K562 (cell line): ENCODE results near the gene CRELD2. TPM values are rescaled to one million over a fixed set of nuclear protein-coding genes. Genes with fewer than 3 reads are reported as not detected.

Experiments used
- CREM ChIP-seq: IDR thresholded peaks from 2 replicates; pipeline ENCODE4 v1.6.1; 2014; ENCODE audit warnings: antibody characterized with exemption, low read depth
- EGR1 ChIP-seq: fragments of 450-650 bp; conservative IDR thresholded peaks from 2 replicates; pipeline ENCODE4 v1.6.1; 2017; ENCODE audit warnings: mild to moderate bottlenecking
- HDAC3 ChIP-seq: fragments of 450-650 bp; IDR thresholded peaks from 2 replicates; pipeline ENCODE4 v1.6.1; 2018; ENCODE audit warnings: borderline replicate concordance, mild to moderate bottlenecking, moderate library complexity; ENCODE audit not compliant: partially characterized antibody
- HSF4 ChIP-seq: fragments of 250-450 bp; sonication (Bioruptor Pico); IDR thresholded peaks from 2 replicates; pipeline ENCODE4 v2.1.2; 2022; ENCODE audit warnings: mild to moderate bottlenecking, moderate library complexity, borderline replicate concordance
- POLR2G ChIP-seq: fragments of 200-400 bp; formaldehyde crosslinking; IDR thresholded peaks from 2 replicates; pipeline ENCODE4 v1.6.1; 2017; ENCODE audit warnings: low read depth, mild to moderate bottlenecking, antibody characterized with exemption, low read length, moderate library complexity
- RBFOX2 ChIP-seq: fragments of 200-400 bp; formaldehyde crosslinking; IDR thresholded peaks from 2 replicates; pipeline ENCODE4 v1.6.1; 2017; ENCODE audit warnings: low read depth, mild to moderate bottlenecking, low read length, moderate library complexity
- RCOR1 ChIP-seq, 2 experiments: IDR thresholded peaks; 2 replicates each; pipeline ENCODE4 v1.6.1; 2012; ENCODE audit warnings: low read depth in 2 of 2, low read length in 2 of 2, borderline replicate concordance in 1 of 2, improper control_type of control experiment in 1 of 2
- SMAD4 ChIP-seq: fragments of 250-450 bp; sonication (Bioruptor Pico); conservative IDR thresholded peaks from 2 replicates; pipeline ENCODE4 v1.8.0; 2021; ENCODE audit warnings: inconsistent platforms, mild to moderate bottlenecking, moderate library complexity
- TCF3 ChIP-seq: sonication (generic); formaldehyde crosslinking; IDR thresholded peaks from 2 replicates; pipeline ENCODE4 v1.4.0; 2020; ENCODE audit warnings: mild to moderate bottlenecking, missing genetic modification reagents
- TEAD1 ChIP-seq, 2 experiments: fragments of 450-650 bp in 1 of 2; sonication (generic) in 1 of 2; formaldehyde crosslinking; IDR thresholded peaks; 2 replicates each; pipeline versions ENCODE4 v1.4.0 to v1.8.0; 2020 to 2022; ENCODE audit warnings: mild to moderate bottlenecking in 2 of 2, missing genetic modification reagents in 1 of 2
- ZBTB7A ChIP-seq: IDR thresholded peaks from 2 replicates; pipeline ENCODE4 v1.6.1; 2011; ENCODE audit warnings: low read depth, mild to moderate bottlenecking, low read length, moderate library complexity, borderline replicate concordance; ENCODE audit not compliant: control insufficient read depth
- ZFX ChIP-seq: sonication (generic); formaldehyde crosslinking; IDR thresholded peaks from 2 replicates; pipeline ENCODE4 v1.8.0; 2022; ENCODE audit warnings: mild to moderate bottlenecking, missing genetic modification reagents, moderate library complexity
- ZNF586 ChIP-seq: fragments of 450-650 bp; formaldehyde crosslinking; conservative IDR thresholded peaks from 2 replicates; pipeline ENCODE4 v1.4.0; 2020; ENCODE audit warnings: mild to moderate bottlenecking, moderate library complexity
- polyA plus RNA-seq, 8 experiments: library from polyadenylated mRNA; depleted of rRNA in 4 of 8; stranded (reverse) in 5 of 8; unstranded in 3 of 8; fragments of >200 nt; fragmentation: Nextera tagmentation in 2 of 8; fragmentation: Illumina TruSeq in 1 of 8; extraction: Ambion mirVana in 2 of 8; extraction: Trizol in 1 of 8; gene quantifications; 2 replicates each; pipeline versions ENCODE4 v1.2.1 to v1.2.3, GENCODE V29; 2011 to 2014; ENCODE audit warnings: inconsistent platforms in 1 of 8, missing spikeins in 1 of 8
- total RNA-seq, 7 experiments: library from RNA; depleted of rRNA in 6 of 7; stranded (reverse); fragments of >200 nt in 6 of 7; fragmentation: Illumina TruSeq in 2 of 7; extraction: Trizol in 2 of 7; gene quantifications; 2 replicates each; pipeline versions ENCODE4 v1.2.1 to v1.2.3, GENCODE V29; 2011 to 2021; ENCODE audit warnings: low replicate concordance in 1 of 7
- TF ChIP-seq, protein P1 (sequence below): fragments of 250-450 bp; sonication (Bioruptor Pico); IDR thresholded peaks from 2 replicates; pipeline ENCODE4 v1.4.0; 2020; ENCODE audit warnings: mild to moderate bottlenecking, moderate library complexity, borderline replicate concordance
- TF ChIP-seq, protein P2 (sequence below): sonication (generic); formaldehyde crosslinking; IDR thresholded peaks from 2 replicates; pipeline ENCODE4 v1.8.0; 2022; ENCODE audit warnings: missing genetic modification reagents, mild to moderate bottlenecking, moderate library complexity, borderline replicate concordance

CRELD2 gene
- total and polyA plus RNA-seq, 9 of the 15 experiments (the other 6 are each of a cell fraction or from before 2014, with no cell fraction given), result 0.96 to 25.3 (median 8.8) TPM

DNA sequence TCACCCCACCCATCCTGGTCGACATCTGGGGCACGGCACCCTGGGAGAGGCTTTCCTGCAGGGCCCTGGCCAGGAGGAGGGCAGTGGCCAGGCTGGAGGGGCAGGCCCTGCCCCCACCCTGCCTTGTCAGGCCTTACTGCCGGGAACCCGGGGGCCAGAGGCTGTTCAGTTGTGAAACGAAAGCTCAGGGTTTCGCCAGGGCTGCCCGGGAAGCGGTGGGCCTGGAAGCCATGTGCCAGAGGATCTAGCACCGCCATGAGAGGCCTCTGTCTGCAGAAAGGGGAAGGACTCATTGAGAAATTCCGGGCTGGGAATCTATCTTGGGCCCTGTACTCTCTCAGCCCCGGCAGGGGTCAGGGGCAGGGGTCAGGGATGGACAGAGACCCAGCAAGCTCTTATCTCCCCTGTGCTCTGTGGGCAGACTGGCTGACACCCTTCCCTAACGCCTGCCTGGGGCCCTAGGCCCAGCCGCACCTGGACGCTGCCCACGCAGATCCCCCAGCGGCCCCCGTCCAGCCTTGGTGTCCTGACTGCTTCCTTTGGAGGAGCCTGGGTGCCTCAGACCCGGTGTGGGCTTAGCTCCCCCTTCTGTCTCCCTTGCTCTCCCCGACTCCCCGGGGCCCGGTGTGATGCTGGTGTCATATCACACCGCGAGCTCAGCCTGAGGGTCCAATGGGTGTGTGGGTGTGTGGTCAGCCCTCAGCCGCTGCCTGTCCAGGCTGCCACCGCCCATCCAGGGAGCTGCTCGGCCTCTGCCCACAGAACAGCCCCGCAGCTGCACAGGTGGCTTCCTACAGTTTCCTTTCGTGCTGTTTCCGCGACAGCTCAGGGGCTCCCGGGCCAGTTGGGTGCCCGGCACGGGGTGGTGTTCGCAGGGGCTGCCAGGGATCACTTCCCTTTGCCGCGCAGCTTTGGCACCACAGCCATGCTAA, 48.6 kb downstream of the CRELD2 start (continued):
- TF ChIP-seq TCF3 (CRISPR knock-in tag) (peak; percentile 48; the same call in 1 of the 2 replicates), RBFOX2 (peak; percentile 34), EGR1 (peak; percentile 67), ZBTB7A (peak; percentile 80; the same call in 1 of the 2 replicates), ZNF586 (CRISPR knock-in tag) (no peak), TEAD1 (CRISPR knock-in tag; IDR thresholded peaks at IDR 0.05) (0 out of 4 replicates have a peak, but pooled peaks of 1 of the 2 experiments have one; percentile 29), HDAC3 (no peak), ZFX (peak; percentile 55), POLR2G (peak; percentile 57; the same call in 1 of the 2 replicates), SMAD4 (CRISPR knock-in tag) (peak; percentile 59; the same call in 1 of the 2 replicates), HSF4 (CRISPR knock-in tag) (no peak), CREM (peak; percentile 21; the same call in 1 of the 2 replicates), RCOR1 (IDR thresholded peaks at IDR 0.05; ENCODE audit: borderline replicate concordance in 1 of 2, low read depth in 2 of 2, low read length in 2 of 2) (0 out of 4 replicates have a peak, but pooled peaks of 1 of the 2 experiments have one; percentile 5)
- TF ChIP-seq, protein P1, sequence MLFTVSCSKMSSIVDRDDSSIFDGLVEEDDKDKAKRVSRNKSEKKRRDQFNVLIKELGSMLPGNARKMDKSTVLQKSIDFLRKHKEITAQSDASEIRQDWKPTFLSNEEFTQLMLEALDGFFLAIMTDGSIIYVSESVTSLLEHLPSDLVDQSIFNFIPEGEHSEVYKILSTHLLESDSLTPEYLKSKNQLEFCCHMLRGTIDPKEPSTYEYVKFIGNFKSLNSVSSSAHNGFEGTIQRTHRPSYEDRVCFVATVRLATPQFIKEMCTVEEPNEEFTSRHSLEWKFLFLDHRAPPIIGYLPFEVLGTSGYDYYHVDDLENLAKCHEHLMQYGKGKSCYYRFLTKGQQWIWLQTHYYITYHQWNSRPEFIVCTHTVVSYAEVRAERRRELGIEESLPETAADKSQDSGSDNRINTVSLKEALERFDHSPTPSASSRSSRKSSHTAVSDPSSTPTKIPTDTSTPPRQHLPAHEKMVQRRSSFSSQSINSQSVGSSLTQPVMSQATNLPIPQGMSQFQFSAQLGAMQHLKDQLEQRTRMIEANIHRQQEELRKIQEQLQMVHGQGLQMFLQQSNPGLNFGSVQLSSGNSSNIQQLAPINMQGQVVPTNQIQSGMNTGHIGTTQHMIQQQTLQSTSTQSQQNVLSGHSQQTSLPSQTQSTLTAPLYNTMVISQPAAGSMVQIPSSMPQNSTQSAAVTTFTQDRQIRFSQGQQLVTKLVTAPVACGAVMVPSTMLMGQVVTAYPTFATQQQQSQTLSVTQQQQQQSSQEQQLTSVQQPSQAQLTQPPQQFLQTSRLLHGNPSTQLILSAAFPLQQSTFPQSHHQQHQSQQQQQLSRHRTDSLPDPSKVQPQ (CRISPR knock-in tag), result no peak
- TF ChIP-seq, protein P2, sequence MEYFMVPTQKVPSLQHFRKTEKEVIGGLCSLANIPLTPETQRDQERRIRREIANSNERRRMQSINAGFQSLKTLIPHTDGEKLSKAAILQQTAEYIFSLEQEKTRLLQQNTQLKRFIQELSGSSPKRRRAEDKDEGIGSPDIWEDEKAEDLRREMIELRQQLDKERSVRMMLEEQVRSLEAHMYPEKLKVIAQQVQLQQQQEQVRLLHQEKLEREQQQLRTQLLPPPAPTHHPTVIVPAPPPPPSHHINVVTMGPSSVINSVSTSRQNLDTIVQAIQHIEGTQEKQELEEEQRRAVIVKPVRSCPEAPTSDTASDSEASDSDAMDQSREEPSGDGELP (CRISPR knock-in tag), result peak; percentile 12; the same call in 1 of the 2 replicates
